ENCODE measurements around the gene CIROP. TPM values are rescaled to one million over a fixed set of nuclear protein-coding genes. Genes with fewer than 3 reads are reported as not detected.
A peak's percentile ranks its signal among the peaks of the same experiment; 100 is the strongest.

Gene CIROP
- total RNA-seq, 4 donors from 2014 or later = 0.38 TPM; not detected in 3

DNA sequence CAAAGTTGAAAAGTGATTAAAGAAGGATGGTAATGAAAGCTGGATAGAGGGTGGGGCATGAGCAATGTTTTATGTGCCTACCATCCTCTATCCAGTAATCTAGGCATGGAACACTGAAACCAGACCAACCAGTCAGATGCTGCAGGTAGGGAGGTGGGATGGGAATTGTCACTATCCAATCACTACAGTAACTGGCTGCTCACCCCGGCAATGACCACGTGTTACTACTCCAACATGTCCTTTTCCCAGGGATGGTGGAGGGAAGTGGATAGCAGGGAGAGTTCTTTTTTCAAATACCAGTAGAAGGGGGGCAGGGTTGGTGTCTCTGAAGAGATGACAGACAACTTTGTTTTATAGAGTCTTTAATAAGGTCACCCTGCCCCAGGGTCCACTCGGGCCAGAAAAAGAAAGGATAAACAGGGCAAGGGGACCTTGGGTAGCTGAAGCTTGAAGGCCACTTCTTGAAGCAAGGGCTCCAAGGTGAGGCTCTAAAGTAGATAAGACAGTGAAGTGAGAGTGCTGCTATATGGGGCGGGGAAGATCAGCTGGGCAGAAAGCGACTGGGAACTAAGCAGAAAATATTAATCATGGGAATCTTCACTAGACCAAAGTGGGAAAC, 32.8 kb downstream of the CIROP start:
- TF ChIP-seq, protein P1, sequence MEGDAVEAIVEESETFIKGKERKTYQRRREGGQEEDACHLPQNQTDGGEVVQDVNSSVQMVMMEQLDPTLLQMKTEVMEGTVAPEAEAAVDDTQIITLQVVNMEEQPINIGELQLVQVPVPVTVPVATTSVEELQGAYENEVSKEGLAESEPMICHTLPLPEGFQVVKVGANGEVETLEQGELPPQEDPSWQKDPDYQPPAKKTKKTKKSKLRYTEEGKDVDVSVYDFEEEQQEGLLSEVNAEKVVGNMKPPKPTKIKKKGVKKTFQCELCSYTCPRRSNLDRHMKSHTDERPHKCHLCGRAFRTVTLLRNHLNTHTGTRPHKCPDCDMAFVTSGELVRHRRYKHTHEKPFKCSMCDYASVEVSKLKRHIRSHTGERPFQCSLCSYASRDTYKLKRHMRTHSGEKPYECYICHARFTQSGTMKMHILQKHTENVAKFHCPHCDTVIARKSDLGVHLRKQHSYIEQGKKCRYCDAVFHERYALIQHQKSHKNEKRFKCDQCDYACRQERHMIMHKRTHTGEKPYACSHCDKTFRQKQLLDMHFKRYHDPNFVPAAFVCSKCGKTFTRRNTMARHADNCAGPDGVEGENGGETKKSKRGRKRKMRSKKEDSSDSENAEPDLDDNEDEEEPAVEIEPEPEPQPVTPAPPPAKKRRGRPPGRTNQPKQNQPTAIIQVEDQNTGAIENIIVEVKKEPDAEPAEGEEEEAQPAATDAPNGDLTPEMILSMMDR (IDR thresholded peaks at IDR 0.05) = no peak
- TF ChIP-seq POLR2A (IDR thresholded peaks at IDR 0.05) = no peak
- H3K36me3 ChIP-seq = peaks cover 31 to 76% (median 35%) of the 10 kb centered on the region in 3 donors
- peak overlapping the region; percentile 73 to 92 (median 86) for H3K27ac ChIP-seq
- H3K4me1 ChIP-seq = peaks cover 26 to 59% (median 29%) of the 10 kb centered on the region in 3 donors
- H3K4me3 ChIP-seq = peak overlapping the region in 3 of 4 donors; percentile 57 to 84 (median 64)
- H3K9me3 ChIP-seq = no peaks in the 10 kb centered on the region
- intact Hi-C loops (cut with DNase I) = no loop called here
- no peaks in the 10 kb centered on the region for H3K27me3 ChIP-seq
- DNase-seq = no peak
- WGBS, 2 donors = 30 to 40% methylated on average over 5 of the region's 5 CpGs

DNA sequence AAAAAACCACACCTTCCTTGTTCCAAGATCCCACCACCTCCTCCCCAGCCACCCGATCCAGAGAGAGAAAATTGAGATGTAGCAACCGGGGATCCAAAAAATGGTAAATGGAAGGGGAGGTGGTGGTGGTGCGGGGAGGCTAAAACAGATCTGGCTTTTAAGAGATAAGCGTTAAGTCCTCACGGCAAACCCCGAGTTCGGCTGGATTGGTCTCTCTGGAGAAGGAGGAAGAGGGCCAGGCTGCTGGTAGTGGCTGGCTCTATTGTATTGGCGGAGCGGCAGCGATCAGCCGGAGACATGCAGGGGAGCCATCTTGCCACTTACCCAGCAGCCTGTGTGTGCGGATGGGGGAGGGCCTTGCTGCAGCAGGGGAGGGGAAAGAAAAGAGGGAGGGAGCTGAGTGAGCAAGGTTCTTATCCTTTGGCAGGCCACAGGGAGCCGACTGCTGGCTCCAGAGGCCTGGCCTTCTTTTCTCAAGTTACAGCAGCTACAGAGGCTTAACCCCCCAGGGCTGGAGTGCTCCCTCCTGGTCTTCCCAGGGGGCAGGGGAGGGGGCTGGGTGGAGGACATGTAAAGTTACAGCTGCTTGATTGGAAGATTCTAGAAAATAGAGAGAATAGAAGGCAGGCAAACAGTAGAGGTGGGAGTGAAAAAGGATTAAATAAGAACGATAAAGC, 33.4 kb downstream of the CIROP start:
- H3K27me3 ChIP-seq = no peaks in the 10 kb centered on the region
- intact Hi-C loops (cut with DNase I) = no loop called here
- WGBS, 2 donors = 1 to 2% methylated on average over 10 to 14 of the region's 14 CpGs
- no peaks in the 10 kb centered on the region for H3K9me3 ChIP-seq
- peaks cover 30 to 76% (median 37%) of the 10 kb centered on the region in 3 donors for H3K36me3 ChIP-seq
- H3K27ac ChIP-seq = peak overlapping the region; percentile 73 to 92 (median 86)
- peak overlapping the region; percentile 39 to 84 (median 60) for H3K4me3 ChIP-seq
- TF ChIP-seq, protein P1 (IDR thresholded peaks at IDR 0.05) = peak in 1 of 6 experiments; percentile 30
- TF ChIP-seq POLR2A (IDR thresholded peaks at IDR 0.05) = peak in 2 of 4 donors; percentile 28 to 59
- peaks cover 26 to 53% (median 29%) of the 10 kb centered on the region in 3 donors for H3K4me1 ChIP-seq
- no peak for DNase-seq

DNA sequence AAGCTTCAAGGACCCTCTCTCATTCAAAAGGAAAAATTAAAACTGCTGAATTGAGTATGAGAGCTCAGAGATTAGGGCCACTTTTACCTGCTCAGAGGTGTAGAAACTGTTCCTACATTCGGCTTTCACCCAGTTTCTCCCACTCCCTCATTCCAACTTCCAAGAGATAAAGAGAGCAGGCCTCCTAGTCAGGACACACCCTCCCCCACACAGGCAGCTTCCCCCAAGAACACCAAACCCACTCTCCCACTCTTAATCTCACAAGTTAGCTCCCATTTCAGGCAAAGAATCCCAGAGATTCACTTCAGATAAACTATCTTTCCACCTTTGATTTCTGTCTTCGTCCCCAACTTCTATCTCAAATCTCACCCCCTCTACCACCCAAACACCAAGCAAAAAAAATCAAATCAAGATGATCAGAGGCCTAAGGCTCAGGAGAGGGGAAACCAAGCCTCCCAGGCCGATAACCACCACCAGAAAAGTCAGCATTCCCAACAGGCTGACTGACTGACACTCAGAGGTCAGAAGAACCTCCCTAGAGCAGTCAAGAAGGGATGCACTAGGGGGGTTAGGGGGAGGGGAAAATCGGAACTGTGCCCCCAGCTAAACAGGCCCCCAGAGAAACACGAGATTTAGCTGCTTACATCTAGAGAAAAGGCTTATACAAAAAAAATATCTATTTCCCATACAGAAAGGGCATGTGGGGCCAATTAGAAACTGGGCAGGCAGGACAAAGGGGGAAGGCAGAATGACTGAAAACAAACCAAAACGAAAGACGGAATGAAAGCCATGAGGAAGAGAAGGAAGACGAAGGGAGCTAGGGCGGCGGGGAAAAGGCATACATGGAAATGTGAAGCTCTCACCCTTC, 34.3 kb downstream of the CIROP start:
- Histone ChIP-seq H3K27me3 (no peaks in the 10 kb centered on the region), H3K4me3 (peak overlapping the region; percentile 39 to 84 (median 60)), H3K27ac (peak overlapping the region; percentile 40 to 90 (median 78)), H3K9me3 (no peaks in the 10 kb centered on the region), H3K36me3 (peaks cover 22 to 76% (median 34%) of the 10 kb centered on the region in 3 donors), H3K4me1 (peaks cover 26 to 53% (median 29%) of the 10 kb centered on the region in 3 donors)
- WGBS, 2 donors = 9 to 12% methylated on average over 10 of the region's 10 CpGs
- intact Hi-C loops (cut with DNase I) = no loop called here
- TF ChIP-seq, protein P1 (IDR thresholded peaks at IDR 0.05) = no peak
- no peak for TF ChIP-seq POLR2A (IDR thresholded peaks at IDR 0.05)
- DNase-seq = no peak

DNA sequence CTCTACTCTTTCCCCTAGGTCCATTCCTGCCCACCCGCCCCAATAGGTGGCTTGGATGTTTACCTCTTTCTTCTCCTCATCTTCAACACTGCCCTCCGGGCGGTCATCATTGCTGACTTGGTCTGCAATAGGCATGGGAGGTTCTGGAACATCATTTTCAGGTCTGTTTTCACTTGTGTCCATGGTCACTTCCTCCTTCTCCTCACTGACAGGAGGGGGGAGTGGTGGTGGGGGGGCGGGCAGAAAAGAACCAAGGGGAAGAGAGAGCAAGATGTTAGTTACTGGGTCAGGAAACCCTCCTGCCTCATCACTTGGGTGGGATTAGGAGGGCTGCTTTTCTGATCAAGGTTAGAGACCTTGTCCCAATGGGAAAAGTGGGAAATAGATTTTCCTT, 35.4 kb downstream of the CIROP start:
- Histone ChIP-seq H3K27ac (peak overlapping the region; percentile 15 to 73 (median 37)), H3K4me3 (no peak overlapping the region), H3K27me3 (no peaks in the 10 kb centered on the region), H3K36me3 (peaks cover 29 to 76% (median 34%) of the 10 kb centered on the region in 3 donors), H3K4me1 (peaks cover 26 to 53% (median 29%) of the 10 kb centered on the region in 3 donors), H3K9me3 (no peaks in the 10 kb centered on the region)
- intact Hi-C loops (cut with DNase I) = no loop called here
- 79 to 94% methylated on average over 3 to 4 of the region's 4 CpGs for WGBS, 2 donors
- no peak for TF ChIP-seq POLR2A (IDR thresholded peaks at IDR 0.05)
- TF ChIP-seq, protein P1 (IDR thresholded peaks at IDR 0.05) = no peak
- DNase-seq = no peak
